HEK293 (cell line): ENCODE measurements around the gene NOS1AP.

ENCODE experiments used
- CTCF ChIA-PET: fragments of 350-600 bp; formaldehyde crosslinking; extraction: SDS; loops from one replicate; lab custom pipeline; 2021; ENCODE audit warnings: antibody characterized with exemption; lab: Yijun Ruan, JAX
- POLR2A ChIA-PET: fragments of 300-600 bp; formaldehyde crosslinking; extraction: SDS; loops from one replicate; lab custom pipeline; 2020; ENCODE audit warnings: antibody characterized with exemption, inconsistent platforms; lab: Yijun Ruan, JAX
- H3K27ac ChIP-seq: fragments of 200-500 bp; sonication (Bioruptor generic); 2 replicates; pipeline ENCODE4 v1.5.1; 2014; ENCODE audit warnings: low read depth, low read length, control low read depth, inconsistent platforms; ENCODE audit errors: extremely low read depth
- H3K36me3 ChIP-seq, 2 experiments: fragments of 200-500 bp in 1 of 2; sonication (Bioruptor generic) in 1 of 2; 1 replicate in 1 of 2; 2 replicates in 1 of 2; pipeline ENCODE4 v1.5.1; 2014 to 2017; ENCODE audit warnings: inconsistent platforms in 2 of 2, low read length in 2 of 2; ENCODE audit not compliant: control insufficient read depth in 2 of 2, insufficient read depth in 1 of 2
- H3K4me1 ChIP-seq: fragments of 200-500 bp; sonication (Bioruptor generic); 2 replicates; pipeline ENCODE4 v1.5.1; 2014; ENCODE audit warnings: mild to moderate bottlenecking, low read length, inconsistent platforms; ENCODE audit not compliant: control insufficient read depth, insufficient read depth
- H3K4me3 ChIP-seq: 2 replicates; pipeline ENCODE4 v1.5.1; 2011; ENCODE audit warnings: low read depth, mild to moderate bottlenecking, control low read depth, low read length, moderate library complexity
- H3K9me3 ChIP-seq: fragments of 200-500 bp; sonication (Bioruptor generic); 2 replicates; pipeline ENCODE4 v1.5.1; 2014; ENCODE audit warnings: low read depth, low read length, inconsistent platforms; ENCODE audit not compliant: control insufficient read depth, insufficient read depth
- BCL11B ChIP-seq: fragments of 450-650 bp; formaldehyde crosslinking; IDR thresholded peaks from 2 replicates; pipeline ENCODE4 v1.5.1; 2016; ENCODE audit warnings: low read depth, missing biosample characterization, missing genetic modification characterization
- KLF10 ChIP-seq: fragments of 450-650 bp; IDR thresholded peaks from 2 replicates; pipeline ENCODE4 v1.5.1; 2018; ENCODE audit warnings: missing biosample characterization, mild to moderate bottlenecking, missing genetic modification characterization
- KLF8 ChIP-seq: fragments of 450-650 bp; formaldehyde crosslinking; IDR thresholded peaks from 2 replicates; pipeline ENCODE4 v1.5.1; 2016; ENCODE audit warnings: missing biosample characterization, missing genetic modification characterization
- ZBTB6 ChIP-seq: fragments of 450-650 bp; formaldehyde crosslinking; IDR thresholded peaks from 2 replicates; pipeline ENCODE4 v1.5.1; 2017; ENCODE audit warnings: missing biosample characterization, missing genetic modification characterization
- ZFP37 ChIP-seq: fragments of 450-650 bp; formaldehyde crosslinking; IDR thresholded peaks from 2 replicates; pipeline ENCODE4 v1.5.1; 2016; ENCODE audit warnings: missing biosample characterization, missing genetic modification characterization
- ZIC2 ChIP-seq: fragments of 450-650 bp; formaldehyde crosslinking; IDR thresholded peaks from 2 replicates; pipeline ENCODE4 v1.5.1; 2016; ENCODE audit warnings: missing biosample characterization, missing genetic modification characterization
- ZNF24 ChIP-seq: fragments of 450-650 bp; formaldehyde crosslinking; IDR thresholded peaks from 2 replicates; pipeline ENCODE4 v1.5.1; 2016; ENCODE audit warnings: missing biosample characterization, missing genetic modification characterization
- ZNF624 ChIP-seq: fragments of 450-650 bp; formaldehyde crosslinking; IDR thresholded peaks from 2 replicates; pipeline ENCODE4 v1.5.1; 2017; ENCODE audit warnings: missing biosample characterization, missing genetic modification characterization
- ZSCAN4 ChIP-seq: fragments of 450-650 bp; formaldehyde crosslinking; IDR thresholded peaks from 2 replicates; pipeline ENCODE4 v1.5.1; 2017; ENCODE audit warnings: missing biosample characterization, missing genetic modification characterization
- TF ChIP-seq, protein P1 (sequence below): fragments of 450-650 bp; formaldehyde crosslinking; IDR thresholded peaks from 2 replicates; pipeline ENCODE4 v1.5.1; 2016; ENCODE audit warnings: missing biosample characterization, missing genetic modification characterization
- TF ChIP-seq, protein P2 (sequence below): fragments of 450-650 bp; formaldehyde crosslinking; IDR thresholded peaks from 2 replicates; pipeline ENCODE4 v1.5.1; 2017; ENCODE audit warnings: missing biosample characterization, mild to moderate bottlenecking, missing genetic modification characterization, moderate library complexity
- TF ChIP-seq, protein P3 (sequence below): fragments of 450-650 bp; formaldehyde crosslinking; IDR thresholded peaks from 2 replicates; pipeline ENCODE4 v1.5.1; 2016; ENCODE audit warnings: missing biosample characterization, missing genetic modification characterization, low read depth
- TF ChIP-seq, protein P4 (sequence below): fragments of 450-650 bp; formaldehyde crosslinking; IDR thresholded peaks from 2 replicates; pipeline ENCODE4 v1.5.1; 2016; ENCODE audit warnings: missing biosample characterization, missing genetic modification characterization, low read depth

Gene NOS1AP

DNA sequence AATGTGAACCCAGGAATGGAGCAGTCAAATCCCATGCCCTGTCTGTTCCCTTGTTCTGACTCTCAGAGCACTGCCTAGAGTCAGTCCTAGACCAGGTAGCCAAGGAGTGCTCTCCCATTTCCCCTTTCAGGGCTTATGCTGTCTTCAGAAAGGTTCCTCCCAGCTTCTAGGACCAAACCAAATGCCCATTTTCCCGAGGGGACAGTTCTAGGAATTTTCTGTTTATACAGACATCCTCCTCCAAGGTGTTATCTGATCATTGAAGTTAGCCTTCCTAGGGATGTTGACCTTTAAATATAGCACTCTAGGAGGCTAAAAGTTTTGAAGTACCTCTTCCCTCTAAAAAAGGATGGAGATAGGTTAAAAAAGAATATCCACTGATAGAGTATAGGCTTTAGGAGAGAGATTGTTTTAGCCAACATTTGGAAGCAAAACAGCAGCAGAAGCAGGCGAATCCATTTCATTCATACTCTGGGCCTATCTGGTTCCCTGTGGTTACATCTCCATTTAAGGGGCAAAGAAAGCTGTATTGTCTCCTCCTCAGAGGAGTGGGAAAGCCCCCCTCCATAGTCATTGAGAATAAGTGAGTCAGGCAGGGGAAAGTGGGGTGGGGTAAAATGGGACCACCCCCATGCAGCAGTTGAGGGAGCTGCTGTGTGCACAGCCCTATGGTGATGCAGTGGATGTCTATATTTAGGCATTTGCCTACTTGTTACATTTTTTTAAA is 180.7 kb downstream of the NOS1AP start:
- Histone ChIP-seq H3K36me3 (no peaks in the 10 kb centered on the region), H3K27ac (no peak overlapping the region), H3K4me1 (peaks cover 5% of the 10 kb centered on the region; the same call in 1 of the 2 replicates), H3K9me3 (no peaks in the 10 kb centered on the region), H3K4me3 (no peak overlapping the region)
- TF ChIP-seq, protein P1, sequence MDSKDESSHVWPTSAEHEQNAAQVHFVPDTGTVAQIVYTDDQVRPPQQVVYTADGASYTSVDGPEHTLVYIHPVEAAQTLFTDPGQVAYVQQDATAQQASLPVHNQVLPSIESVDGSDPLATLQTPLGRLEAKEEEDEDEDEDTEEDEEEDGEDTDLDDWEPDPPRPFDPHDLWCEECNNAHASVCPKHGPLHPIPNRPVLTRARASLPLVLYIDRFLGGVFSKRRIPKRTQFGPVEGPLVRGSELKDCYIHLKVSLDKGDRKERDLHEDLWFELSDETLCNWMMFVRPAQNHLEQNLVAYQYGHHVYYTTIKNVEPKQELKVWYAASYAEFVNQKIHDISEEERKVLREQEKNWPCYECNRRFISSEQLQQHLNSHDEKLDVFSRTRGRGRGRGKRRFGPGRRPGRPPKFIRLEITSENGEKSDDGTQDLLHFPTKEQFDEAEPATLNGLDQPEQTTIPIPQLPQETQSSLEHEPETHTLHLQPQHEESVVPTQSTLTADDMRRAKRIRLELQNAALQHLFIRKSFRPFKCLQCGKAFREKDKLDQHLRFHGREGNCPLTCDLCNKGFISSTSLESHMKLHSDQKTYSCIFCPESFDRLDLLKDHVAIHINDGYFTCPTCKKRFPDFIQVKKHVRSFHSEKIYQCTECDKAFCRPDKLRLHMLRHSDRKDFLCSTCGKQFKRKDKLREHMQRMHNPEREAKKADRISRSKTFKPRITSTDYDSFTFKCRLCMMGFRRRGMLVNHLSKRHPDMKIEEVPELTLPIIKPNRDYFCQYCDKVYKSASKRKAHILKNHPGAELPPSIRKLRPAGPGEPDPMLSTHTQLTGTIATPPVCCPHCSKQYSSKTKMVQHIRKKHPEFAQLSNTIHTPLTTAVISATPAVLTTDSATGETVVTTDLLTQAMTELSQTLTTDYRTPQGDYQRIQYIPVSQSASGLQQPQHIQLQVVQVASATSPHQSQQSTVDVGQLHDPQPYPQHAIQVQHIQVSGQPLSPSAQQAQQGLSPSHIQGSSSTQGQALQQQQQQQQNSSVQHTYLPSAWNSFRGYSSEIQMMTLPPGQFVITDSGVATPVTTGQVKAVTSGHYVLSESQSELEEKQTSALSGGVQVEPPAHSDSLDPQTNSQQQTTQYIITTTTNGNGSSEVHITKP (tag by site-specific recombination) = peak; percentile 75
- TF ChIP-seq ZNF24 (tag by site-specific recombination) = no peak
- ChIA-PET POLR2A (no interaction called here), CTCF (interaction anchor here (0.6 kb wide), 1 partner anchor 34 kb away, joined by 3 read pairs; no protein-coding TSS in a partner anchor)

- H3K9me3 ChIP-seq = no peaks in the 10 kb centered on the region
- H3K27ac ChIP-seq = no peak overlapping the region
- H3K36me3 ChIP-seq = no peaks in the 10 kb centered on the region
- POLR2A ChIA-PET = no interaction called here
- CTCF ChIA-PET = interaction anchor here (0.6 kb wide), 1 partner anchor 105 kb away, joined by 3 read pairs; no protein-coding TSS in a partner anchor
- H3K4me1 ChIP-seq = peaks cover 6% of the 10 kb centered on the region; the same call in 1 of the 2 replicates
- H3K4me3 ChIP-seq = no peak overlapping the region
- TF ChIP-seq ZSCAN4 = no peak
- no peak for TF ChIP-seq BCL11B (tag by site-specific recombination)
- TF ChIP-seq ZFP37 (tag by site-specific recombination) = no peak
- TF ChIP-seq ZBTB6 (tag by site-specific recombination) = no peak
- TF ChIP-seq KLF10 (tag by site-specific recombination) = no peak
Measured at GRCh38 chr1:162251102-162251501, 181.6 kb downstream of the NOS1AP start.

DNA sequence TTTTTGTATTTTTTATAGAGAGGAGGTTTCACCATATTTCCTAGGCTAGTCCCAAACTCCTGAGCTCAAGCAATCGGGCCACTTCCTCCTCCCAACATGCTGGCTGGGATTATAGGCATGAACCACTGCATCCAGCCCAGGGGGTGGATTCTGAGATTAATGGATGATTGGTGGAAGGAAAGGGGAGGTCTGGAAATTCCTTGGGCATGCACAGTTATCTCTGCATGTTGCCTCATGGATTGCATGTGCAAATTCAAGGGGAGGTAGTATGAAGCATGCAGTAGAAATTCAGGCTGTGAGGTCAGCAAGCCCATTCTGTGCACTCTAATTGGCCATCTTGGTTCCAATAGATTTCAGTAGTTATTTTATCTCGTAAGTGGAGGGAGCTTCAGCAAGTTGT is 182.7 kb downstream of the NOS1AP start:
- H3K9me3 ChIP-seq = no peaks in the 10 kb centered on the region
- H3K36me3 ChIP-seq = no peaks in the 10 kb centered on the region
- H3K27ac ChIP-seq = no peak overlapping the region
- CTCF ChIA-PET = interaction anchor here (0.7 to 0.8 kb wide), 2 partner anchors 106 to 601 kb away, joined by 3 read pairs; no protein-coding TSS in a partner anchor
- H3K4me3 ChIP-seq = no peak overlapping the region
- H3K4me1 ChIP-seq = peaks cover 6% of the 10 kb centered on the region; the same call in 1 of the 2 replicates
- POLR2A ChIA-PET = no interaction called here
- TF ChIP-seq, protein P1 (tag by site-specific recombination) = peak; percentile 62
- TF ChIP-seq, protein P2, sequence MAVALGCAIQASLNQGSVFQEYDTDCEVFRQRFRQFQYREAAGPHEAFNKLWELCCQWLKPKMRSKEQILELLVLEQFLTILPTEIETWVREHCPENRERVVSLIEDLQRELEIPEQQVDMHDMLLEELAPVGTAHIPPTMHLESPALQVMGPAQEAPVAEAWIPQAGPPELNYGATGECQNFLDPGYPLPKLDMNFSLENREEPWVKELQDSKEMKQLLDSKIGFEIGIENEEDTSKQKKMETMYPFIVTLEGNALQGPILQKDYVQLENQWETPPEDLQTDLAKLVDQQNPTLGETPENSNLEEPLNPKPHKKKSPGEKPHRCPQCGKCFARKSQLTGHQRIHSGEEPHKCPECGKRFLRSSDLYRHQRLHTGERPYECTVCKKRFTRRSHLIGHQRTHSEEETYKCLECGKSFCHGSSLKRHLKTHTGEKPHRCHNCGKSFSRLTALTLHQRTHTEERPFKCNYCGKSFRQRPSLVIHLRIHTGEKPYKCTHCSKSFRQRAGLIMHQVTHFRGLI (tag by site-specific recombination) = no peak
- TF ChIP-seq ZIC2 (tag by site-specific recombination) (0 out of 2 replicates have a peak, but pooled peaks have one; percentile 17), ZNF624 (tag by site-specific recombination) (no peak), KLF8 (tag by site-specific recombination) (no peak)
- TF ChIP-seq, protein P3, sequence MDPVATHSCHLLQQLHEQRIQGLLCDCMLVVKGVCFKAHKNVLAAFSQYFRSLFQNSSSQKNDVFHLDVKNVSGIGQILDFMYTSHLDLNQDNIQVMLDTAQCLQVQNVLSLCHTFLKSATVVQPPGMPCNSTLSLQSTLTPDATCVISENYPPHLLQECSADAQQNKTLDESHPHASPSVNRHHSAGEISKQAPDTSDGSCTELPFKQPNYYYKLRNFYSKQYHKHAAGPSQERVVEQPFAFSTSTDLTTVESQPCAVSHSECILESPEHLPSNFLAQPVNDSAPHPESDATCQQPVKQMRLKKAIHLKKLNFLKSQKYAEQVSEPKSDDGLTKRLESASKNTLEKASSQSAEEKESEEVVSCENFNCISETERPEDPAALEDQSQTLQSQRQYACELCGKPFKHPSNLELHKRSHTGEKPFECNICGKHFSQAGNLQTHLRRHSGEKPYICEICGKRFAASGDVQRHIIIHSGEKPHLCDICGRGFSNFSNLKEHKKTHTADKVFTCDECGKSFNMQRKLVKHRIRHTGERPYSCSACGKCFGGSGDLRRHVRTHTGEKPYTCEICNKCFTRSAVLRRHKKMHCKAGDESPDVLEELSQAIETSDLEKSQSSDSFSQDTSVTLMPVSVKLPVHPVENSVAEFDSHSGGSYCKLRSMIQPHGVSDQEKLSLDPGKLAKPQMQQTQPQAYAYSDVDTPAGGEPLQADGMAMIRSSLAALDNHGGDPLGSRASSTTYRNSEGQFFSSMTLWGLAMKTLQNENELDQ (tag by site-specific recombination) = no peak
- TF ChIP-seq, protein P4, sequence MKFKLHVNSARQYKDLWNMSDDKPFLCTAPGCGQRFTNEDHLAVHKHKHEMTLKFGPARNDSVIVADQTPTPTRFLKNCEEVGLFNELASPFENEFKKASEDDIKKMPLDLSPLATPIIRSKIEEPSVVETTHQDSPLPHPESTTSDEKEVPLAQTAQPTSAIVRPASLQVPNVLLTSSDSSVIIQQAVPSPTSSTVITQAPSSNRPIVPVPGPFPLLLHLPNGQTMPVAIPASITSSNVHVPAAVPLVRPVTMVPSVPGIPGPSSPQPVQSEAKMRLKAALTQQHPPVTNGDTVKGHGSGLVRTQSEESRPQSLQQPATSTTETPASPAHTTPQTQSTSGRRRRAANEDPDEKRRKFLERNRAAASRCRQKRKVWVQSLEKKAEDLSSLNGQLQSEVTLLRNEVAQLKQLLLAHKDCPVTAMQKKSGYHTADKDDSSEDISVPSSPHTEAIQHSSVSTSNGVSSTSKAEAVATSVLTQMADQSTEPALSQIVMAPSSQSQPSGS = no peak
